ENCODE results near the gene CNTN1.

CNTN1 gene

DNA sequence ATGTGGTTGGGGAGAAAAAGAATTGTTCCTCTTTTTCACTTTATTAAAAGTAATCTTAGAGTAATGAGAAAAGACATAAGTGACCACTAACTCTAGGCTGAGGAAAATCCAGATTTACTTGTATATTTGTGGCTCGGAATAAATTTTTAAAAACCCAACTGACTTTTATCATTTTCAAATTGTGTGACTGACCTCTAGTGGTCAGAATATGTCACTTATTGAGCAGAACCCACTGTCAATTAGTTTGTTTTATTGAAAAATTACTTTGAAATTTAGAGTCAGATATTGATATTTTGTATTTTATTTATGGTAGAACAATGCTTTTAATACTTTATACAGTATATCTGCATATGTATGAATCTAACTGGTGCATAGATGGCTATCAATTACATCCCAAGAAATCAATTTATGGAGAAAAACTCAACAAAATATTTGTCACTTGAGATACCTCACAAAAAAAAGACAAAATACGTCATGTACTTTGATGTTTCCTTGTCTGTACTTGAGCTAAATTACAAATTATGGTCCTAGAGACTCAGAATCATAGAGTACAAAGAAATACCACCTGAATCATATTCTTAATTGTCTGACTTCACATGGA is 229.4 kb downstream of the CNTN1 start:
- Histone ChIP-seq H3K4me3 (ENCODE audit: low read depth in 1 of 2, low read length in 2 of 2) (no peak overlapping the region), H3K36me3 (ENCODE audit: control insufficient read depth in 1 of 2, insufficient read depth in 2 of 2, low read length in 2 of 2) (no peaks in the 10 kb centered on the region), H3K4me1 (ENCODE audit: control insufficient read depth in 1 of 2, insufficient read depth in 2 of 2, low read length in 2 of 2) (no peaks in the 10 kb centered on the region), H3K27ac (ENCODE audit: low read length) (no peak overlapping the region), H3K27me3 (ENCODE audit: low read depth, low read length) (no peaks in the 10 kb centered on the region), H3K9me3 (ENCODE audit: control insufficient read depth in 1 of 2, low read length in 2 of 2) (no peaks in the 10 kb centered on the region)

DNA sequence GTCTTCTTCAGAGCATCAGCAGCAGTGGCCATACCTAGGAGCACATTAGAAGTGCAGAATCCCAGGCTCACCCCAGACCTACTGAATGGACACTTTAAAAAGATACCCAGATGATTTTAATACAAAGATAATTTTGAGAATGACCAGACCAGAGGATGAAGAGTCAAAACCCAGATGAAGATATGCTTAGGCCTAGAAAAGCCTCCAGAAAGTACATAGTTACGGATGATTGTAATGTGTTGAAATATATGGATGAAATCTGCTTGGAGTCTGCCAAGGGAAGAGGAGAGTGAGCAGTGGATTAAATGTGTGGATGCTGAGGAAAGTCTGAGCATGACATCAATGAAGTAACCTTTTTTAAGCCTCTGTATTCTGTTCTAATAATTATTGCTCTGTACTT is 245.7 kb downstream of the CNTN1 start:
- Histone ChIP-seq H3K4me3 (ENCODE audit: low read depth in 1 of 2, low read length in 2 of 2) (no peak overlapping the region), H3K27ac (ENCODE audit: low read length) (no peak overlapping the region), H3K9me3 (ENCODE audit: control insufficient read depth in 1 of 2, low read length in 2 of 2) (no peaks in the 10 kb centered on the region), H3K27me3 (ENCODE audit: low read depth, low read length) (no peaks in the 10 kb centered on the region), H3K4me1 (ENCODE audit: control insufficient read depth in 1 of 2, insufficient read depth in 2 of 2, low read length in 2 of 2) (no peaks in the 10 kb centered on the region), H3K36me3 (ENCODE audit: control insufficient read depth in 1 of 2, insufficient read depth in 2 of 2, low read length in 2 of 2) (peaks cover 0 to 5% of the 10 kb centered on the region in 2 donors)

DNA sequence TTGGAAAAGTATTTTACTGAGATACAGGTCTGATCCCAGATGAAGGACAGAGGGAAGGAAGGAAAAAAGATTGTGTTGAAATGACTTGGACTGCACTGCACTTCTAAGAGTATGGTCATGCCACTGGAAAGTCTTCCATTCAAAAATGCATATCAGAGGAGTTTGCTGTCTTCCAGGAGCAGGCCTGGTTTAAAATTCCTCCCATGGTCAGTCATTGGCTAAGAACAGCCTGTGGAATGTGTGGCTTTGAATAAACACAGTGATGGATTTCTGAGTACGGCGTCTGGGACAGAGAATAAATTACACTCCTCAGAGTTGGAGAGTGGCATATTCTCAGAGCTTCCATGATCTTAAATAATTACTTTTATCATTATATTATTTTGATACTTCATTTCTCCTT is 250.1 kb downstream of the CNTN1 start:
- H3K36me3 ChIP-seq (ENCODE audit: control insufficient read depth in 1 of 2, insufficient read depth in 2 of 2, low read length in 2 of 2) = no peaks in the 10 kb centered on the region
- H3K27me3 ChIP-seq (ENCODE audit: low read depth, low read length) = no peaks in the 10 kb centered on the region
- no peak overlapping the region for H3K27ac ChIP-seq (ENCODE audit: low read length)
- H3K9me3 ChIP-seq (ENCODE audit: control insufficient read depth in 1 of 2, low read length in 2 of 2) = no peaks in the 10 kb centered on the region
- H3K4me3 ChIP-seq (ENCODE audit: low read depth in 1 of 2, low read length in 2 of 2) = no peak overlapping the region
- H3K4me1 ChIP-seq (ENCODE audit: control insufficient read depth in 1 of 2, insufficient read depth in 2 of 2, low read length in 2 of 2) = no peaks in the 10 kb centered on the region

DNA sequence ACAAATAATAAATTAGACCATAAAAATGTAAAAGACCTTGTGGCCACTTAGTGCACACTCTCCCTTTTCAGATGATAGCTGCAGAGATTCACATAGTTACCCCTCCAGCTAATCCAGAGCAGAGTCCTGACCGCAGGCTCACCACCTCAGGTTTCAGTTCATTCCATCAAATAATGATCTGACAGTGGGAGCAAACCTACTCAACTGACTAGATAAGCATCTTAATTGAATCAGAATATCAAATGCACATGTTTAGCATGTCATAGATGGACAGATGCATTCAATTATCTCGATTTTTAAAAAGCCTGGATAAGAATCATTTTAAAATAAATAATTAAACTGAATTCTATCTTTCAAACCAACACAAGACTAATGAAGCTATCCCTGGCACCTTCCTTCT is 253.5 kb downstream of the CNTN1 start:
- Histone ChIP-seq H3K27me3 (ENCODE audit: low read depth, low read length) (no peaks in the 10 kb centered on the region), H3K4me1 (ENCODE audit: control insufficient read depth in 1 of 2, insufficient read depth in 2 of 2, low read length in 2 of 2) (no peaks in the 10 kb centered on the region), H3K4me3 (ENCODE audit: low read depth in 1 of 2, low read length in 2 of 2) (no peak overlapping the region), H3K9me3 (ENCODE audit: control insufficient read depth in 1 of 2, low read length in 2 of 2) (no peaks in the 10 kb centered on the region), H3K36me3 (ENCODE audit: control insufficient read depth in 1 of 2, insufficient read depth in 2 of 2, low read length in 2 of 2) (no peaks in the 10 kb centered on the region), H3K27ac (ENCODE audit: low read length) (no peak overlapping the region)

DNA sequence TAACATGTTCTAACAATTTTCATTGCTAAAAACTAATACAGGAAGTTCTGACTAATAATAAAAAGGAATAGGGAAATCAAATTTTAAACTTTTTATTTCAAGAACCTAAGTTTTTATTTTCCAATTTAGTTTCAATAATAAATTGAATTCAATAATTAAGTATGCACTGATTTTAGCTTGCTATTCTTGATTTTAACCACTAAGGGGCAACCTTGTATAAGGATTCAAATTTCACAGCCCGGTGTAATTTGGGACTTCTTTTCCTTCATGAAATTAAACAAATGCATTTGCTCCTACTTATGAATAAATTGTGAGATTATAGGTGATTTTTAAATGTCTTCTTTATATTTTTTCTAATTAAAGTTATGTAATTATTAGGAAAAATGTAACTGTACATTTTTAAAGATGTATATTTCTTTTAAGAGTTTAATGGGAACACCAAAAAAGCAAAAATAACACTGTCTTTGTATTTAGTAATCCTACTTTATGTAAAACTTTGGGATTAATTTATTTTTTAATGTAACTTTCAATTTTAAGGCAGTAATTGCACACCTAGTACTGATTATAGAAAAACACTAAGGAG is 254.5 kb downstream of the CNTN1 start:
- Histone ChIP-seq H3K4me1 (ENCODE audit: control insufficient read depth in 1 of 2, insufficient read depth in 2 of 2, low read length in 2 of 2) (no peaks in the 10 kb centered on the region), H3K9me3 (ENCODE audit: control insufficient read depth in 1 of 2, low read length in 2 of 2) (no peaks in the 10 kb centered on the region), H3K36me3 (ENCODE audit: control insufficient read depth in 1 of 2, insufficient read depth in 2 of 2, low read length in 2 of 2) (no peaks in the 10 kb centered on the region), H3K27ac (ENCODE audit: low read length) (no peak overlapping the region), H3K27me3 (ENCODE audit: low read depth, low read length) (no peaks in the 10 kb centered on the region), H3K4me3 (ENCODE audit: low read depth in 1 of 2, low read length in 2 of 2) (no peak overlapping the region)

DNA sequence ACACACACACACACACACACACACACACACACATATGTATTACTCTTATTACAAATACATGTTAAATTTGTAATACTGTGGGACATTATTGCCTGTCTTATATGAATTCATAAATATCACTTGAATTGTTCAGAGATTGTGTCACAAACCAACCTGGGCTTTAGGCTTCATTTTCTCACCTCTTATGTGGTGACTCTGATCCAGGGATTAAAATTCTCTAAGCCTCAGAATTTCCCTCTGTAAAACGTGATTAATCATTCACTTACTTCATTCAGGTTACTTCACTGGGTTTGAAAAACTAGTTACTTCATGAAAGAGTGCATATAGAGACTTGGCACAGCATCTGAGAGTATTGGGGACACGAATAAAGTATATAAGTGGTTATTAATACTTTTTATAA is 255.6 kb downstream of the CNTN1 start:
- H3K27ac ChIP-seq (ENCODE audit: low read length) = no peak overlapping the region

DNA sequence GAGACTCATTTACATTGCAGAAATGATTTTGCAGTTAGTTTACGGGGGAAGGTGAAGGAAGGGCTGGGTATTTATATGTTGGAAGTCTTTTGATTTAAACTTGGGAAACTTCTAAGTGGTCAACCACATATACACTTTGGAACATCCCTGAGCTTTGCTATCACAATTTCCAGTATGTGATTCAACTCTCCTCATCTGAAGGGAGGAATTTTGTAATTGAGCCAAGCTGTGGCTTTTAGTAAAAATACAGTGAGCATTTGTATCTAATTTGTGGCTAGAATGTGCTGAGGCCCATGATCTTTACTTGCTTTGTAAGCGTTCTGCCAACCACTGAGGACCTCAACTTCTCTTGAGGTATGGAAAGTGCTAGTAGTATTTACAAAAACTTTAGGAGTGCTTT is 260.8 kb downstream of the CNTN1 start:
- no peak overlapping the region for H3K27ac ChIP-seq (ENCODE audit: low read length)
- no peak overlapping the region for H3K4me3 ChIP-seq (ENCODE audit: low read depth in 1 of 2, low read length in 2 of 2)
- no peaks in the 10 kb centered on the region for H3K36me3 ChIP-seq (ENCODE audit: control insufficient read depth in 1 of 2, insufficient read depth in 2 of 2, low read length in 2 of 2)
- no peaks in the 10 kb centered on the region for H3K9me3 ChIP-seq (ENCODE audit: control insufficient read depth in 1 of 2, low read length in 2 of 2)
- no peaks in the 10 kb centered on the region for H3K27me3 ChIP-seq (ENCODE audit: low read depth, low read length)
- no peaks in the 10 kb centered on the region for H3K4me1 ChIP-seq (ENCODE audit: control insufficient read depth in 1 of 2, insufficient read depth in 2 of 2, low read length in 2 of 2)

More for the DNA sequence above, 255.6 kb downstream of the CNTN1 start:
- no peaks in the 10 kb centered on the region for H3K9me3 ChIP-seq (ENCODE audit: control insufficient read depth in 1 of 2, low read length in 2 of 2)
- no peaks in the 10 kb centered on the region for H3K27me3 ChIP-seq (ENCODE audit: low read depth, low read length)
- no peak overlapping the region for H3K4me3 ChIP-seq (ENCODE audit: low read depth in 1 of 2, low read length in 2 of 2)
- H3K36me3 ChIP-seq (ENCODE audit: control insufficient read depth in 1 of 2, insufficient read depth in 2 of 2, low read length in 2 of 2) = no peaks in the 10 kb centered on the region
- no peaks in the 10 kb centered on the region for H3K4me1 ChIP-seq (ENCODE audit: control insufficient read depth in 1 of 2, insufficient read depth in 2 of 2, low read length in 2 of 2)

DNA sequence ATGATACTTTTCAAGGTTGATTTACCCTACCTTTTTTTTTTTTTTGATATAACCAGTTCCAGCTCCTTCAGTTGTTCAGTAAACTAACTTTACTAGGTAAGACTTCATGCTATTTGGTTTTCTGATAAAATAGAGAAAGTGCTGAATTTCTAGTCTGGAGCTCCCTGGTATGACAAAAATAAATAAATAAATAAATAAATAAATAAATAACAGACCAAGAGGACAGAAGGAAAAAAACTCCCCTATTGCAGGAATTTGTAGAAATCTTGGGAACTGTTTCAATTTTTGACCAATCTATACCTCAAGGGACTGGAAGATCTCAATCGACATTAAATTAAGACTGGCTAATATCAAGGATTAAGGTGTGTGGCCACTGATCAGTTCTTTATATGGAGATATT is 265.2 kb downstream of the CNTN1 start:
- Histone ChIP-seq H3K9me3 (ENCODE audit: control insufficient read depth in 1 of 2, low read length in 2 of 2) (no peaks in the 10 kb centered on the region), H3K4me3 (ENCODE audit: low read depth in 1 of 2, low read length in 2 of 2) (no peak overlapping the region), H3K36me3 (ENCODE audit: control insufficient read depth in 1 of 2, insufficient read depth in 2 of 2, low read length in 2 of 2) (no peaks in the 10 kb centered on the region), H3K27ac (ENCODE audit: low read length) (no peak overlapping the region), H3K4me1 (ENCODE audit: control insufficient read depth in 1 of 2, insufficient read depth in 2 of 2, low read length in 2 of 2) (no peaks in the 10 kb centered on the region), H3K27me3 (ENCODE audit: low read depth, low read length) (no peaks in the 10 kb centered on the region)

DNA sequence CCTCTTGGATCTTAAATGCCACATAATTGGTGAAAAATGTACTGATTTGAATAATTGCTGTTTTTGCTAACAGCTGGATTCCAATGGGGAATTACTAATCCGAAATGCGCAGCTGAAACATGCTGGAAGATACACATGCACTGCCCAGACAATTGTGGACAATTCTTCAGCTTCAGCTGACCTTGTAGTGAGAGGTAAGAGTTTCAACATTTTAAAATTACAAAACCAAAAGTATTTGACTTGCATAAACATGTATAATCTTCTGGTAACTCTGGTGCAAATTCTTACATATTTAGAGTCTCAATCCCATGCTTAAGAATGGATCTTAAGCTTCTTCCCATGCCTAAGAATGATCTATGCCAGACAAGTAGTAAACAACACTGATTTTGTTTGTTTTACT is 266.8 kb downstream of the CNTN1 start:
- no peaks in the 10 kb centered on the region for H3K9me3 ChIP-seq (ENCODE audit: control insufficient read depth in 1 of 2, low read length in 2 of 2)
- no peaks in the 10 kb centered on the region for H3K36me3 ChIP-seq (ENCODE audit: control insufficient read depth in 1 of 2, insufficient read depth in 2 of 2, low read length in 2 of 2)
- no peaks in the 10 kb centered on the region for H3K27me3 ChIP-seq (ENCODE audit: low read depth, low read length)
- no peak overlapping the region for H3K4me3 ChIP-seq (ENCODE audit: low read depth in 1 of 2, low read length in 2 of 2)
- H3K4me1 ChIP-seq (ENCODE audit: control insufficient read depth in 1 of 2, insufficient read depth in 2 of 2, low read length in 2 of 2) = peaks cover 0 to 5% of the 10 kb centered on the region in 2 donors
- no peak overlapping the region for H3K27ac ChIP-seq (ENCODE audit: low read length)

DNA sequence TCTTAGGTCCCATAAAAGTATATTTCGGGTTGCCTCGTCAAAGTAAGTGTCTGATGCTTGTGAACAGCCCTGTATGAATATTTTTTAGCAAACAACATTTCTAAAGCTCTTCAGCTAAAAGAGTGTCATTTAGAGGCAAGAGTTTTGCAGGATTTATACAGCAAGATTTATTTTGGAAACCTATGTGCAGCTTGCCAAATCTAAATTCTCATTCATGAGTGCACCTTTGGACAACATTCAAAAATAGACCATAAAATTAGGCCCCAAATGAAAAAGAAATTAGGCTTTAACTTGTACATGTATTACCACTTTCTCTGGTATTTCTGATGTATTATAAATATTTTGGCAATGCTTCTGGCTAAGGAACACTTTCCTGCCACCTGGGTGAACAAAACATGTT is 271.5 kb downstream of the CNTN1 start:
- no peaks in the 10 kb centered on the region for H3K9me3 ChIP-seq (ENCODE audit: control insufficient read depth in 1 of 2, low read length in 2 of 2)
- H3K27me3 ChIP-seq (ENCODE audit: low read depth, low read length) = no peaks in the 10 kb centered on the region
- no peaks in the 10 kb centered on the region for H3K36me3 ChIP-seq (ENCODE audit: control insufficient read depth in 1 of 2, insufficient read depth in 2 of 2, low read length in 2 of 2)
- no peak overlapping the region for H3K27ac ChIP-seq (ENCODE audit: low read length)
- peaks cover 0 to 5% of the 10 kb centered on the region in 2 donors for H3K4me1 ChIP-seq (ENCODE audit: control insufficient read depth in 1 of 2, insufficient read depth in 2 of 2, low read length in 2 of 2)
- H3K4me3 ChIP-seq (ENCODE audit: low read depth in 1 of 2, low read length in 2 of 2) = no peak overlapping the region

DNA sequence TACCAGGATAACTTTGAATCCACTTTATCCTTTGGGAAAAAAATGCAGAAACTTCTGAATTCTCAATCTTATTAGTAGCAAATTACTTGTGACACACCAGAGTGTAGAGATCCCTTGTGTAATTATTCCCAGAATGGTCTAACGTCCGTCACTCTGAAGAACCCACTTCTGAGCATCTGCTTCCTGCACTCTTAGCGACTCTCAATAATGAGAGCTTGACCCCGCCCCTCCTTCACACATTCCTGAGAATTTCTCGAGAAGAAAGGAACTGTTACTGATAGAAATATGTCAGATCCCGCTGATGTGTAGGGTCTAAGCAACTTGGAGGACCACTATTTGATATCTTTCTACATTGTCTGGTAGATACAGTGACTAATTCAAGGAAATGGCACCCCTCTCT is 277.6 kb downstream of the CNTN1 start:
- H3K9me3 ChIP-seq (ENCODE audit: control insufficient read depth in 1 of 2, low read length in 2 of 2) = no peaks in the 10 kb centered on the region
- no peaks in the 10 kb centered on the region for H3K4me1 ChIP-seq (ENCODE audit: control insufficient read depth in 1 of 2, insufficient read depth in 2 of 2, low read length in 2 of 2)
- no peak overlapping the region for H3K27ac ChIP-seq (ENCODE audit: low read length)
- H3K4me3 ChIP-seq (ENCODE audit: low read depth in 1 of 2, low read length in 2 of 2) = no peak overlapping the region
- H3K36me3 ChIP-seq (ENCODE audit: control insufficient read depth in 1 of 2, insufficient read depth in 2 of 2, low read length in 2 of 2) = no peaks in the 10 kb centered on the region
- no peaks in the 10 kb centered on the region for H3K27me3 ChIP-seq (ENCODE audit: low read depth, low read length)

DNA sequence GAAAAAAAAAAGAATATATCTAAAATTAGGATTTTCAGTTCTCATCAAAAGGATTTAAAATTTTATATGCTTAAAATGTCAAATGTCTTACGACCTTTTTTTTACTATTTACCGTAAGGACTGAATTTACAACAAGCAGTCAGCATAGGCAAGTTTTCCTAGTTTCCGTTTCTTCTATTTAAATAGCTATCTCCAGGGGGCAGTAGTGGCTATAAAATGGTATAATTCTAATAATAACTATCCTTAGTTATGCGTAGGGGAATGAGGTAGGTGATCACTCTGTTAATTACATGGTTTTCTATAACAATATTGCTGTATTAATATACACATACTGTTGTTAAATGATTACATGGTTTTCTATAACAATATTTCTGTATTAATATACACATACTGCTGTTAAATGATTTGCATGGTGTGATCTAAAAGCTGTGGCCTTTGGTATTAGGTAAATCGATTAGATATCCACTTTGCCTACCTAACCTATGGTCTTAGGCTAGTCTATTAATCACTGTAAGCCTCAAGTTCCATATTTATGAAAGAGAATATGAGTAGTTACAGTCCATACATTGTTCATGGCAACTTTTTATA is 278.2 kb downstream of the CNTN1 start:
- H3K9me3 ChIP-seq (ENCODE audit: control insufficient read depth in 1 of 2, low read length in 2 of 2) = no peaks in the 10 kb centered on the region
- H3K36me3 ChIP-seq (ENCODE audit: control insufficient read depth in 1 of 2, insufficient read depth in 2 of 2, low read length in 2 of 2) = no peaks in the 10 kb centered on the region
- no peaks in the 10 kb centered on the region for H3K4me1 ChIP-seq (ENCODE audit: control insufficient read depth in 1 of 2, insufficient read depth in 2 of 2, low read length in 2 of 2)
- no peaks in the 10 kb centered on the region for H3K27me3 ChIP-seq (ENCODE audit: low read depth, low read length)
- no peak overlapping the region for H3K4me3 ChIP-seq (ENCODE audit: low read depth in 1 of 2, low read length in 2 of 2)
- H3K27ac ChIP-seq (ENCODE audit: low read length) = no peak overlapping the region

Data from muscle layer of duodenum (tissue), 2 donors.